T follicular helper cell (primary cell): ENCODE data around the gene FNIP2.
A peak's percentile ranks its signal among the peaks of the same experiment; 100 is the strongest.
"Not testable (repeated sequence)": the region's sequence is repeated elsewhere in the genome, so short reads cannot be mapped to it uniquely, and the experiment has no call there.

Source experiments
- DNase-seq: peaks from one replicate; pipeline ENCODE4 v3.0.0-alpha.2; 2020; ENCODE audit warnings: low read depth

FNIP2 gene

GRCh38 chr4:158870626-158871334, 102.0 kb downstream of the FNIP2 start:
- DNase-seq = no peak

- DNase-seq = no peak
These were observed 102.5 kb downstream of the FNIP2 start for GRCh38 chr4:158871335-158871724.

DNA sequence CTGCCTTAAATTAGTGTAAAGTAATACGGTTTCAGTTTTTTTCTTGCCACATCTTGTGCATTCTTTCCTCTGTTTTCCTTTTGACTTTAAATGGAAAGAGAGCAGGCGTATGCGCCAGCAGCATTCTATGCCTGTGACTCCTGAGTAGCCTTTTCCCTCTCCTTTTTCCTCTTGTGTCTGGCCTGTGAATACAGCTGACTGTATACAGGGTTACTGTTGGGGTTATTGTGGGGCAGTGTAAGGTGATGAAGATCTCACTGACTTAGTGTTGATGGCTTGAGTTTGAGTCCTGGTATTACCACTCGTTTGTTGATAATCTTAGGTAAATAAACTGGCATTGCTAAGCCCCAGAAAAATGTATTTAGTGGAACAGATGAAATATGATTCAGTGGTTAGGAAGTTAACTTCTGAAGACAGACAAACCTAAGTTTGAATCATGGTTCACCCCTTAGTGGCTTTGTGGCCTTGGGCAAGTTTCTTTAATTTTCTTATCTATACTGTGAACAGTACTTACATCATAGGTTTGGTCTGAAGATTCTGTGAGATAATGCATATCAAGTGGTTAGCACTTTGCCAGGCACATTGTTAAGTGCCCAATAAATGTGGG, 105.1 kb downstream of the FNIP2 start:
- DNase-seq = no peak

GRCh38 chr4:158875026-158875425, 106.2 kb downstream of the FNIP2 start:
- DNase-seq = no peak

- no peak for DNase-seq
These were observed 106.6 kb downstream of the FNIP2 start for GRCh38 chr4:158875455-158875854.

- DNase-seq = no peak
These were observed 108.2 kb downstream of the FNIP2 start for GRCh38 chr4:158877069-158877468.

GRCh38 chr4:158882142-158882541, 113.3 kb downstream of the FNIP2 start:
- not testable (repeated sequence) for DNase-seq

- DNase-seq = no peak
These were observed 115.5 kb downstream of the FNIP2 start for GRCh38 chr4:158884280-158884679.

DNA sequence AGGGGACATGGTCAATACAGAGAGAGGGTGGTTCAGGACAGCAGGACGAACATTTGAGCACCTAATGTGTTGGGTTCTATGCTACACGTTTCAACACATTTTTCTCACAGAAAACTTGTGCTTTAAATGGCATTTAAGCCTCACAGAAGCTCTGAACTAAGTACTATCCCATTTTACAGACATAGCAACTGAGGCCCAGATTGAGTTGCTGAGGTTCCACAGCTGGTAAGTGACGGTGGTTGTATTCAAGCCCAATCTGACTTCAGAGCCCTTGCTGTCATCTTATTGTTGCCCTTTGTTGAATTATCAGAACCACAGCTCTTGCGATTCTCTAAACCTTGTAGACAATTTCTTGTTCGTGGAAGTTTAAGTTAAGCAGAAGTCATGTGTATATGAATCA, 116.7 kb downstream of the FNIP2 start:
- no peak for DNase-seq

GRCh38 chr4:158890294-158890693, 121.5 kb downstream of the FNIP2 start:
- no peak for DNase-seq

- no peak for DNase-seq
These were observed 122.4 kb downstream of the FNIP2 start for GRCh38 chr4:158891256-158891655.

- no peak for DNase-seq
These were observed 126.0 kb downstream of the FNIP2 start for GRCh38 chr4:158894826-158895225.

GRCh38 chr4:158895797-158896576, 127.2 kb downstream of the FNIP2 start:
- no peak for DNase-seq

GRCh38 chr4:158896577-158897238, 127.9 kb downstream of the FNIP2 start:
- DNase-seq = not testable (repeated sequence)

GRCh38 chr4:158900408-158900807, 131.6 kb downstream of the FNIP2 start:
- DNase-seq = not testable (repeated sequence)

GRCh38 chr4:158902280-158903078, 133.7 kb downstream of the FNIP2 start:
- peak; percentile 18 for DNase-seq

GRCh38 chr4:158903079-158903456, 134.2 kb downstream of the FNIP2 start:
- no peak for DNase-seq

DNA sequence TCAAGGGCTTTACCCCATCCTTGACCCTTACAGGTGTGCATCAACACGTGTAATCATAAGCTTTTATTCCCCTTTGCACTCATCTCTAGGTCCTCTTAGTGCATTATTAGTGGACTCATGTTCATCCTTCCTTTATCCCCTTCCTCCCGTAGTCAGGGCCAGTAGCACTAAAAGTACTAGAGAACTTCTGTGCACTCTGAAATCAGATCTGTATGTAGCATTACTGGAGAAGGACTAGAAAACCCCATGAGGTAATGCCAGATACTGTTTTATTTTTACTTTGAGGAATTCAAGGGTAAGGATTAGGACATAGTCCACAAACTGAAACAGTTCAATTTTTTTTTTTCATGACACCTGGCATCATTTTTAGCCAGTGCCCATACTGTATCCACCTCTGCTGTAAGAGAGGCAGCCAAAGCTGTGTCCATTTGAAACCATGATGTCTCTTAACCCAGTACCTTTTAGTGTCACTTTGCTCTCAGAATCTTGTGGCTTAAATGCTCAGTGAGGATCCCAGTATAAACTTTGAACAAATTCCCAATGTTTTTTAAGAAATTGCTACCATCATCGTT, 134.7 kb downstream of the FNIP2 start:
- no peak for DNase-seq

GRCh38 chr4:158904815-158905214, 136.0 kb downstream of the FNIP2 start:
- no peak for DNase-seq

DNA sequence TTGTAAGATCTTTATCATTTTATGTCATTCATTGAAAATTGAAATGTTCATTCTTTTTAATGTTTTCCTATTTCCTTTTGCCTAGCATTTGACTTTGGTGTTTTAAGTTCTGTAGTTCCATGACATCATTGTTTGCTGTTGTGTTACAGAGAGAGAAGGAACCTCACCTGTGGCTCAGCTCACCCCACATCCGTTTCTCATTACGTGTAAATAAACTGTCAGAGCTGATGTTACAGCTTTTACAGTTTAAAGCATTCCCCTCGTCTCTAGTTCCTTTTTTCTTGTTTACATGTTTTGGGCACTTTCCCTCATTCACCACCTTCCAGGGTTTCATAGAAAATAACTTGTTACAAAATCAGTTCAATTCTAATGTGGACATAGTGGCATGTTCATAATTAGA, 137.2 kb downstream of the FNIP2 start:
- DNase-seq = no peak

- DNase-seq = no peak
These were observed 143.6 kb downstream of the FNIP2 start for GRCh38 chr4:158912390-158912789.
